ENCODE data around the gene FBXO10. TPM values are rescaled to one million over a fixed set of nuclear protein-coding genes. Genes with fewer than 3 reads are reported as not detected.

Gene FBXO10
- total RNA-seq, 4 donors from 2014 or later, result 5.7 to 11.4 (median 9.2) TPM

GRCh38 chr9:37623267-37623666 is 47.1 kb upstream of the FBXO10 start:
- Histone ChIP-seq H3K27me3 (no peaks in the 10 kb centered on the region), H3K36me3 (no peaks in the 10 kb centered on the region), H3K4me1 (no peaks in the 10 kb centered on the region), H3K4me3 (no peak overlapping the region), H3K9me3 (no peaks in the 10 kb centered on the region), H3K27ac (no peak overlapping the region)
- DNase-seq (ENCODE audit: low spot score in 2 of 2), result no peak
- 72 to 79% methylated on average over 2 of the region's 2 CpGs for WGBS, 2 donors
- no peak for TF ChIP-seq POLR2A (IDR thresholded peaks at IDR 0.05)
- TF ChIP-seq EP300 (IDR thresholded peaks at IDR 0.05), result no peak
- TF ChIP-seq CTCF (IDR thresholded peaks at IDR 0.05), result no peak

- 68 to 75% methylated on average over 4 of the region's 4 CpGs for WGBS, 2 donors
- TF ChIP-seq CTCF (IDR thresholded peaks at IDR 0.05) (no peak), EP300 (IDR thresholded peaks at IDR 0.05) (no peak), POLR2A (IDR thresholded peaks at IDR 0.05) (no peak)
- Histone ChIP-seq H3K27ac (no peak overlapping the region), H3K9me3 (no peaks in the 10 kb centered on the region), H3K27me3 (no peaks in the 10 kb centered on the region), H3K4me1 (no peaks in the 10 kb centered on the region), H3K36me3 (no peaks in the 10 kb centered on the region), H3K4me3 (no peak overlapping the region)
- no peak for DNase-seq (ENCODE audit: low spot score in 2 of 2)
Measured at GRCh38 chr9:37622462-37622861, 46.3 kb upstream of the FBXO10 start.

- WGBS, 2 donors, result 54 to 61% methylated on average over 9 of the region's 9 CpGs
- Histone ChIP-seq H3K27ac (no peak overlapping the region), H3K27me3 (no peaks in the 10 kb centered on the region), H3K4me3 (no peak overlapping the region), H3K4me1 (no peaks in the 10 kb centered on the region), H3K9me3 (no peaks in the 10 kb centered on the region), H3K36me3 (no peaks in the 10 kb centered on the region)
- DNase-seq (ENCODE audit: low spot score in 2 of 2), result no peak
- TF ChIP-seq CTCF (IDR thresholded peaks at IDR 0.05) (no peak), POLR2A (IDR thresholded peaks at IDR 0.05) (no peak), EP300 (IDR thresholded peaks at IDR 0.05) (no peak)
Measured at GRCh38 chr9:37621273-37622121, 45.3 kb upstream of the FBXO10 start.

- no peaks in the 10 kb centered on the region for H3K36me3 ChIP-seq
- no peak for DNase-seq (ENCODE audit: low spot score in 2 of 2)
- no peaks in the 10 kb centered on the region for H3K4me1 ChIP-seq
- H3K9me3 ChIP-seq, result no peaks in the 10 kb centered on the region
- 59 to 61% methylated on average over 1 of the region's 1 CpG for WGBS, 2 donors
- H3K27ac ChIP-seq, result no peak overlapping the region
- no peak overlapping the region for H3K4me3 ChIP-seq
- TF ChIP-seq CTCF (IDR thresholded peaks at IDR 0.05) (no peak), POLR2A (IDR thresholded peaks at IDR 0.05) (no peak), EP300 (IDR thresholded peaks at IDR 0.05) (no peak)
- H3K27me3 ChIP-seq, result no peaks in the 10 kb centered on the region
Measured at GRCh38 chr9:37620396-37620795, 44.2 kb upstream of the FBXO10 start.

GRCh38 chr9:37619806-37620205 is 43.6 kb upstream of the FBXO10 start:
- 79 to 86% methylated on average over 3 of the region's 3 CpGs for WGBS, 2 donors
- no peak for DNase-seq (ENCODE audit: low spot score in 2 of 2)
- TF ChIP-seq EP300 (IDR thresholded peaks at IDR 0.05) (no peak), POLR2A (IDR thresholded peaks at IDR 0.05) (no peak), CTCF (IDR thresholded peaks at IDR 0.05) (no peak)
- no peak overlapping the region for H3K4me3 ChIP-seq
- no peaks in the 10 kb centered on the region for H3K27me3 ChIP-seq
- no peaks in the 10 kb centered on the region for H3K4me1 ChIP-seq
- H3K36me3 ChIP-seq, result no peaks in the 10 kb centered on the region
- H3K27ac ChIP-seq, result no peak overlapping the region
- no peaks in the 10 kb centered on the region for H3K9me3 ChIP-seq

Measured in tibial nerve (tissue), 4 donors.